ENCODE measurements around the gene ATP6V1C2. TPM values are rescaled to one million over a fixed set of nuclear protein-coding genes. Genes with fewer than 3 reads are reported as not detected.
"Not testable (repeated sequence)": the region's sequence is repeated elsewhere in the genome, so short reads cannot be mapped to it uniquely, and the experiment has no call there.

The ATP6V1C2 gene
- polyA plus RNA-seq, 1 donor from 2014 or later = 0.30 TPM

- Mint-ChIP-seq H3K27me3 (no peaks in the 10 kb centered on the region), H3K4me3 (no peak overlapping the region), H3K27ac (no peak overlapping the region), H3K36me3 (peaks cover 6% of the 10 kb centered on the region), H3K9me3 (no peaks in the 10 kb centered on the region), H3K4me1 (no peaks in the 10 kb centered on the region)
Observed at GRCh38 chr2:10780491-10780820, 59.0 kb downstream of the ATP6V1C2 start.

GRCh38 chr2:10780821-10781220 is 59.4 kb downstream of the ATP6V1C2 start:
- H3K27me3 Mint-ChIP-seq, H3K4me3 Mint-ChIP-seq, H3K4me1 Mint-ChIP-seq, H3K9me3 Mint-ChIP-seq, H3K36me3 Mint-ChIP-seq, H3K27ac Mint-ChIP-seq: not testable (repeated sequence)

- H3K4me1 Mint-ChIP-seq = no peaks in the 10 kb centered on the region
- H3K36me3 Mint-ChIP-seq = peaks cover 6% of the 10 kb centered on the region
- no peak overlapping the region for H3K4me3 Mint-ChIP-seq
Observed at GRCh38 chr2:10781746-10782145, 60.3 kb downstream of the ATP6V1C2 start.

GRCh38 chr2:10783421-10783820 is 62.0 kb downstream of the ATP6V1C2 start:
- Mint-ChIP-seq H3K9me3 (no peaks in the 10 kb centered on the region), H3K36me3 (peaks cover 8% of the 10 kb centered on the region), H3K27me3 (no peaks in the 10 kb centered on the region), H3K4me3 (no peak overlapping the region), H3K27ac (no peak overlapping the region), H3K4me1 (no peaks in the 10 kb centered on the region)

More at GRCh38 chr2:10781746-10782145, 60.3 kb downstream of the ATP6V1C2 start:
- no peaks in the 10 kb centered on the region for H3K27me3 Mint-ChIP-seq
- no peak overlapping the region for H3K27ac Mint-ChIP-seq
- H3K9me3 Mint-ChIP-seq = no peaks in the 10 kb centered on the region

GRCh38 chr2:10784719-10785118 is 63.3 kb downstream of the ATP6V1C2 start:
- H3K4me3 Mint-ChIP-seq = no peak overlapping the region
- peaks cover 8% of the 10 kb centered on the region for H3K36me3 Mint-ChIP-seq
- H3K27ac Mint-ChIP-seq = no peak overlapping the region
- no peaks in the 10 kb centered on the region for H3K9me3 Mint-ChIP-seq
- H3K4me1 Mint-ChIP-seq = no peaks in the 10 kb centered on the region
- no peaks in the 10 kb centered on the region for H3K27me3 Mint-ChIP-seq

- Mint-ChIP-seq H3K27ac (no peak overlapping the region), H3K4me1 (no peaks in the 10 kb centered on the region), H3K36me3 (peaks cover 8% of the 10 kb centered on the region), H3K4me3 (no peak overlapping the region), H3K9me3 (no peaks in the 10 kb centered on the region), H3K27me3 (no peaks in the 10 kb centered on the region)
Observed at GRCh38 chr2:10785260-10785659, 63.8 kb downstream of the ATP6V1C2 start.

- Mint-ChIP-seq H3K36me3 (peaks cover 12% of the 10 kb centered on the region), H3K9me3 (no peaks in the 10 kb centered on the region), H3K4me1 (peaks cover 0 to 7% (median 0%) of the 10 kb centered on the region in 3 donors), H3K27ac (peak overlapping the region in 1 of 3 donors; percentile 37), H3K4me3 (no peak overlapping the region), H3K27me3 (no peaks in the 10 kb centered on the region)
Observed at GRCh38 chr2:10786240-10786982, 65.0 kb downstream of the ATP6V1C2 start.

GRCh38 chr2:10787176-10787968 is 65.9 kb downstream of the ATP6V1C2 start:
- H3K4me1 Mint-ChIP-seq = peaks cover 0 to 9% (median 0%) of the 10 kb centered on the region in 3 donors
- no peaks in the 10 kb centered on the region for H3K9me3 Mint-ChIP-seq
- no peak overlapping the region for H3K4me3 Mint-ChIP-seq
- no peaks in the 10 kb centered on the region for H3K27me3 Mint-ChIP-seq
- H3K27ac Mint-ChIP-seq = peak overlapping the region in 2 of 3 donors; percentile 37 to 50
- H3K36me3 Mint-ChIP-seq = peaks cover 13% of the 10 kb centered on the region

GRCh38 chr2:10788855-10789254 is 67.4 kb downstream of the ATP6V1C2 start:
- peaks cover 0 to 9% (median 0%) of the 10 kb centered on the region in 3 donors for H3K4me1 Mint-ChIP-seq
- H3K27ac Mint-ChIP-seq = peak overlapping the region in 1 of 3 donors; percentile 59
- H3K27me3 Mint-ChIP-seq = no peaks in the 10 kb centered on the region
- H3K9me3 Mint-ChIP-seq = no peaks in the 10 kb centered on the region
- H3K36me3 Mint-ChIP-seq = peaks cover 10% of the 10 kb centered on the region
- no peak overlapping the region for H3K4me3 Mint-ChIP-seq

- Mint-ChIP-seq H3K9me3 (no peaks in the 10 kb centered on the region), H3K36me3 (peaks cover 10% of the 10 kb centered on the region), H3K4me1 (peaks cover 0 to 9% (median 0%) of the 10 kb centered on the region in 3 donors), H3K27ac (peak overlapping the region in 1 of 3 donors; percentile 71), H3K27me3 (no peaks in the 10 kb centered on the region), H3K4me3 (peak overlapping the region in 2 of 4 donors; percentile 81 to 86)
Observed at GRCh38 chr2:10790228-10790973, 69.0 kb downstream of the ATP6V1C2 start.

GRCh38 chr2:10792001-10792634 is 70.7 kb downstream of the ATP6V1C2 start:
- H3K4me1 Mint-ChIP-seq = peaks cover 0 to 9% (median 0%) of the 10 kb centered on the region in 3 donors
- peaks cover 10% of the 10 kb centered on the region for H3K36me3 Mint-ChIP-seq
- no peak overlapping the region for H3K4me3 Mint-ChIP-seq
- peak overlapping the region in 2 of 3 donors; percentile 31 to 68 for H3K27ac Mint-ChIP-seq
- no peaks in the 10 kb centered on the region for H3K9me3 Mint-ChIP-seq
- H3K27me3 Mint-ChIP-seq = no peaks in the 10 kb centered on the region

GRCh38 chr2:10792660-10793400 is 71.4 kb downstream of the ATP6V1C2 start:
- H3K9me3 Mint-ChIP-seq = no peaks in the 10 kb centered on the region
- peaks cover 0 to 9% (median 0%) of the 10 kb centered on the region in 3 donors for H3K4me1 Mint-ChIP-seq
- no peak overlapping the region for H3K4me3 Mint-ChIP-seq
- peak overlapping the region in 2 of 3 donors; percentile 31 to 68 for H3K27ac Mint-ChIP-seq
- H3K27me3 Mint-ChIP-seq = no peaks in the 10 kb centered on the region
- H3K36me3 Mint-ChIP-seq = peaks cover 10% of the 10 kb centered on the region

GRCh38 chr2:10793816-10794215 is 72.4 kb downstream of the ATP6V1C2 start:
- Mint-ChIP-seq H3K4me3 (no peak overlapping the region), H3K9me3 (no peaks in the 10 kb centered on the region), H3K4me1 (peaks cover 0 to 9% (median 0%) of the 10 kb centered on the region in 3 donors), H3K27ac (no peak overlapping the region), H3K27me3 (no peaks in the 10 kb centered on the region), H3K36me3 (peaks cover 8% of the 10 kb centered on the region)

- Mint-ChIP-seq H3K27ac (no peak overlapping the region), H3K9me3 (no peaks in the 10 kb centered on the region), H3K36me3 (peaks cover 8% of the 10 kb centered on the region), H3K4me3 (no peak overlapping the region), H3K4me1 (peaks cover 0 to 9% (median 0%) of the 10 kb centered on the region in 3 donors), H3K27me3 (no peaks in the 10 kb centered on the region)
Observed at GRCh38 chr2:10794876-10795275, 73.4 kb downstream of the ATP6V1C2 start.

Data from IgD-negative memory B cell (primary cell).